H9 (cell line): ENCODE data around the gene PON2. TPM values are rescaled to one million over a fixed set of nuclear protein-coding genes. Genes with fewer than 3 reads are reported as not detected.

Experiments used
- DNase-seq: peaks from one replicate; pipeline ENCODE4 v3.0.0-alpha.2; 2017
- H2AFZ ChIP-seq: one replicate; pipeline ENCODE4 v1.6.1; 2013; ENCODE audit warnings: mild to moderate bottlenecking, low read length, control low read depth, moderate library complexity
- H2AK5ac ChIP-seq: 2 replicates; pipeline ENCODE4 v1.6.1; 2013; ENCODE audit warnings: low read length, control low read depth, mixed read lengths; ENCODE audit not compliant: insufficient read length
- H2BK120ac ChIP-seq: one replicate; pipeline ENCODE4 v1.6.1; 2013; ENCODE audit warnings: low read depth, mild to moderate bottlenecking, low read length, control low read depth, inconsistent platforms; ENCODE audit not compliant: poor library complexity, severe bottlenecking
- H2BK12ac ChIP-seq: 2 replicates; pipeline ENCODE4 v1.6.1; 2013; ENCODE audit warnings: low read length, control low read depth, mixed read lengths, low read depth; ENCODE audit not compliant: insufficient read length
- H2BK15ac ChIP-seq: 2 replicates; pipeline ENCODE4 v1.6.1; 2013; ENCODE audit warnings: low read depth, low read length, control low read depth
- H2BK20ac ChIP-seq: one replicate; pipeline ENCODE4 v1.6.1; 2013; ENCODE audit warnings: low read depth, mild to moderate bottlenecking, low read length, control low read depth, inconsistent platforms; ENCODE audit not compliant: poor library complexity, severe bottlenecking
- H2BK5ac ChIP-seq: 2 replicates; pipeline ENCODE4 v1.6.1; 2013; ENCODE audit warnings: low read length, control low read depth, mixed read lengths; ENCODE audit not compliant: insufficient read length
- H3K14ac ChIP-seq: 2 replicates; pipeline ENCODE4 v1.6.1; 2013; ENCODE audit warnings: low read length, control low read depth; ENCODE audit not compliant: insufficient read depth
- H3K18ac ChIP-seq: 2 replicates; pipeline ENCODE4 v1.6.1; 2013; ENCODE audit warnings: low read depth, mild to moderate bottlenecking, mixed read lengths, low read length, control low read depth; ENCODE audit not compliant: insufficient read length
- H3K23ac ChIP-seq: 2 replicates; pipeline ENCODE4 v1.6.1; 2013; ENCODE audit warnings: low read length, control low read depth, mixed read lengths, low read depth; ENCODE audit not compliant: insufficient read length
- H3K23me2 ChIP-seq: 2 replicates; pipeline ENCODE4 v1.6.1; 2013; ENCODE audit warnings: low read depth, mild to moderate bottlenecking, mixed read lengths, low read length, control low read depth; ENCODE audit not compliant: insufficient read length, poor library complexity, severe bottlenecking
- H3K27ac ChIP-seq: 2 replicates; pipeline ENCODE4 v1.5.1; 2013; ENCODE audit warnings: low read length, control low read depth, mixed read lengths, low read depth; ENCODE audit not compliant: insufficient read length
- H3K27me3 ChIP-seq: 2 replicates; pipeline ENCODE4 v1.6.1; 2013; ENCODE audit warnings: low read length, control low read depth, inconsistent platforms; ENCODE audit not compliant: insufficient read depth
- H3K4ac ChIP-seq: 2 replicates; pipeline ENCODE4 v1.6.1; 2013; ENCODE audit warnings: low read depth, mild to moderate bottlenecking, control low read depth, inconsistent platforms, low read length, moderate library complexity
- H3K4me1 ChIP-seq: 2 replicates; pipeline ENCODE4 v1.6.1; 2013; ENCODE audit warnings: low read length, control low read depth, inconsistent platforms; ENCODE audit not compliant: insufficient read depth
- H3K4me2 ChIP-seq: 2 replicates; pipeline ENCODE4 v1.6.1; 2013; ENCODE audit warnings: low read length, control low read depth, mixed read lengths; ENCODE audit not compliant: insufficient read length, insufficient read depth
- H3K56ac ChIP-seq: 2 replicates; pipeline ENCODE4 v1.6.1; 2013; ENCODE audit warnings: low read depth, mild to moderate bottlenecking, mixed read lengths, low read length, control low read depth; ENCODE audit not compliant: insufficient read length
- H3K79me1 ChIP-seq: 2 replicates; pipeline ENCODE4 v1.6.1; 2013; ENCODE audit warnings: low read depth, mild to moderate bottlenecking, moderate library complexity, low read length, control low read depth, inconsistent platforms; ENCODE audit not compliant: insufficient read depth, poor library complexity, severe bottlenecking
- H3K79me2 ChIP-seq: 2 replicates; pipeline ENCODE4 v1.6.1; 2013; ENCODE audit warnings: low read length, control low read depth, inconsistent platforms; ENCODE audit not compliant: insufficient read depth
- H3K9ac ChIP-seq: 2 replicates; pipeline ENCODE4 v1.6.1; 2013; ENCODE audit warnings: low read length, control low read depth, mixed read lengths; ENCODE audit not compliant: insufficient read length; ENCODE audit errors: extremely low read depth
- H3K9me3 ChIP-seq: one replicate; pipeline ENCODE4 v1.6.1; 2013; ENCODE audit warnings: low read depth, low read length, inconsistent platforms; ENCODE audit not compliant: control insufficient read depth
- H3T11ph ChIP-seq: one replicate; pipeline ENCODE4 v1.6.1; 2013; ENCODE audit warnings: mild to moderate bottlenecking, low read length, control low read depth, inconsistent platforms
- H4K20me1 ChIP-seq: one replicate; pipeline ENCODE4 v1.6.1; 2013; ENCODE audit not compliant: control insufficient read depth, insufficient read length, insufficient read depth
- H4K5ac ChIP-seq: 2 replicates; pipeline ENCODE4 v1.6.1; 2013; ENCODE audit warnings: low read depth, mild to moderate bottlenecking, mixed read lengths, low read length, control low read depth; ENCODE audit not compliant: insufficient read length
- H4K8ac ChIP-seq: replicated peaks from 2 replicates; pipeline ENCODE4 v1.6.1; 2013; ENCODE audit warnings: low read length, control low read depth, mixed read lengths, low read depth; ENCODE audit not compliant: insufficient read length
- H4K91ac ChIP-seq: 2 replicates; pipeline ENCODE4 v1.6.1; 2013; ENCODE audit warnings: low read depth, mild to moderate bottlenecking, moderate library complexity, mixed read lengths, low read length, control low read depth; ENCODE audit not compliant: insufficient read length
- H3K27ac Mint-ChIP-seq, 3 experiments: 2 replicates in 2 of 3; 3 replicates in 1 of 3; pipeline ENCODE4 v1.8.0; 2020 to 2021; ENCODE audit warnings: mixed read lengths in 3 of 3, mild to moderate bottlenecking in 1 of 3, moderate library complexity in 1 of 3
- H3K27me3 Mint-ChIP-seq: 2 replicates; pipeline ENCODE4 v1.8.0; 2021; ENCODE audit warnings: low read depth, mild to moderate bottlenecking, moderate library complexity, mixed read lengths
- H3K36me3 Mint-ChIP-seq, 3 experiments: 2 replicates in 2 of 3; 3 replicates in 1 of 3; pipeline ENCODE4 v1.8.0; 2020 to 2021; ENCODE audit warnings: low read depth in 3 of 3, mixed read lengths in 3 of 3; ENCODE audit not compliant: insufficient read depth in 1 of 3
- H3K4me1 Mint-ChIP-seq, 2 experiments: 2 replicates each; pipeline ENCODE4 v1.8.0; 2020; ENCODE audit warnings: mixed read lengths in 2 of 2
- H3K4me3 Mint-ChIP-seq, 2 experiments: 2 replicates in 1 of 2; 3 replicates in 1 of 2; pipeline ENCODE4 v1.8.0; 2020 to 2021; ENCODE audit warnings: mild to moderate bottlenecking in 2 of 2, mixed read lengths in 2 of 2, moderate library complexity in 1 of 2
- H3K9me3 Mint-ChIP-seq, 2 experiments: 2 replicates in 1 of 2; 3 replicates in 1 of 2; pipeline ENCODE4 v1.8.0; 2020; ENCODE audit warnings: mild to moderate bottlenecking in 2 of 2, mixed read lengths in 2 of 2, moderate library complexity in 1 of 2
- CTCF ChIP-seq: fragments of 200-600 bp; sonication (generic); conservative IDR thresholded peaks from 3 replicates; pipeline ENCODE4 v1.8.0; 2021; ENCODE audit warnings: antibody characterized with exemption, mild to moderate bottlenecking
- WGBS: extraction: QIAGEN DNeasy Blood & Tissue Kit; methylation state at CpG from one replicate; pipeline ENCODE4 v1.1.7; 2013; ENCODE audit warnings: missing lambda C conversion rate, low lambda C conversion rate, mixed read lengths; ENCODE audit not compliant: insufficient read length; ENCODE audit errors: extremely low coverage; 5-methylcytosine and 5-hydroxymethylcytosine counted together
- total RNA-seq: library from RNA; stranded (reverse); gene quantifications from 2 replicates; pipeline ENCODE4 v1.2.1, GENCODE V29; 2021

PON2 gene
- total RNA-seq, 1 experiment from 2014 or later: 26.7 TPM

- H3K4me2 ChIP-seq: no peak overlapping the region
- H3K4me3 Mint-ChIP-seq: no peak overlapping the region
- no peaks in the 10 kb centered on the region for H3K9me3 Mint-ChIP-seq
- H3K4ac ChIP-seq: no peak overlapping the region
- H2BK20ac ChIP-seq: no peak overlapping the region
- H3K18ac ChIP-seq: no peak overlapping the region
- peaks cover 34 to 41% of the 10 kb centered on the region in 2 experiments for H3K4me1 Mint-ChIP-seq
- no peak overlapping the region for H3K56ac ChIP-seq
- H2AK5ac ChIP-seq: no peak overlapping the region
- H2BK5ac ChIP-seq: no peak overlapping the region
- no peak overlapping the region for H2BK120ac ChIP-seq
- H3K27me3 Mint-ChIP-seq: no peaks in the 10 kb centered on the region
- no peak overlapping the region for H3K14ac ChIP-seq
- H3K27ac ChIP-seq: no peak overlapping the region
- no peaks in the 10 kb centered on the region; a peak in 1 of 7 replicates for H3K36me3 Mint-ChIP-seq
- WGBS: no CpG with 5 or more reads among the region's 4 CpGs
- H3K23me2 ChIP-seq: no peaks in the 10 kb centered on the region
- H3K9ac ChIP-seq: no peak overlapping the region
- H3K23ac ChIP-seq: no peak overlapping the region
- DNase-seq: no peak
- H3K9me3 ChIP-seq: no peaks in the 10 kb centered on the region
- no peak overlapping the region for H2BK15ac ChIP-seq
- no peaks in the 10 kb centered on the region for H4K20me1 ChIP-seq
- no peaks in the 10 kb centered on the region for H3K27me3 ChIP-seq
- no peak overlapping the region for H4K5ac ChIP-seq
- H3K79me1 ChIP-seq: no peaks in the 10 kb centered on the region
- H4K8ac ChIP-seq: no peak overlapping the region
- no peak overlapping the region for H3K27ac Mint-ChIP-seq
- no peaks in the 10 kb centered on the region for H3K79me2 ChIP-seq
- no peak overlapping the region for H2AFZ ChIP-seq
- no peak overlapping the region for H2BK12ac ChIP-seq
- H4K91ac ChIP-seq: no peak overlapping the region
- no peak for TF ChIP-seq CTCF
- peaks cover 4% of the 10 kb centered on the region; the same call in 1 of the 2 replicates for H3K4me1 ChIP-seq
- H3T11ph ChIP-seq: no peak overlapping the region
These were observed 35.0 kb upstream of the PON2 start for GRCh38 chr7:95469848-95470247.
